A673 (cell line): ENCODE data around the gene CEACAM21.

ENCODE experiments used
- CTCF ChIP-seq: fragments of 300-800, 200-600 bp; sonication (generic); conservative IDR thresholded peaks from 2 replicates; pipeline ENCODE4 v1.5.1; 2017; ENCODE audit warnings: low read depth, mild to moderate bottlenecking, antibody characterized with exemption, low read length, moderate library complexity, mixed read lengths
- EZH2 ChIP-seq: fragments of 200-600 bp; sonication (generic); IDR thresholded peaks from 2 replicates; pipeline ENCODE4 v1.6.1; 2017; ENCODE audit warnings: borderline replicate concordance, low read depth, mild to moderate bottlenecking, mixed read lengths, antibody characterized with exemption, low read length; ENCODE audit not compliant: poor library complexity, severe bottlenecking

GRCh38 chr19:41621226-41621625 lies 45.3 kb downstream of the CEACAM21 start:
- TF ChIP-seq CTCF (no peak), EZH2 (no peak)
